Panc1 (cell line): Measurements from ENCODE around the gene AGRN.

Source experiments
- CTCF ChIP-seq: fragments of 450-650 bp; IDR thresholded peaks from 2 replicates; pipeline ENCODE4 v1.5.1; 2017; ENCODE audit warnings: mild to moderate bottlenecking
- POLR2AphosphoS5 ChIP-seq: IDR thresholded peaks from 2 replicates; pipeline ENCODE4 v1.6.1; 2012; ENCODE audit warnings: mild to moderate bottlenecking, low read depth, low read length, moderate library complexity
- SIN3A ChIP-seq: IDR thresholded peaks from 2 replicates; pipeline ENCODE4 v1.6.1; 2012; ENCODE audit warnings: low read depth, mild to moderate bottlenecking, low read length, moderate library complexity, borderline replicate concordance; ENCODE audit not compliant: insufficient read depth
- TCF7L2 ChIP-seq: IDR thresholded peaks from 2 replicates; pipeline ENCODE4 v1.6.1; 2011; ENCODE audit warnings: mild to moderate bottlenecking, low read depth, low read length, inconsistent platforms

GRCh38 chr1:974293-974640 is 45.7 kb upstream of the AGRN start:
- TF ChIP-seq CTCF (no peak), SIN3A (no peak), TCF7L2 (no peak), POLR2AphosphoS5 (no peak)
